HEK293 (cell line): ENCODE results near the gene INSRR.
A peak's percentile ranks its signal among the peaks of the same experiment; 100 is the strongest.

Experiments
- CTCF ChIA-PET: fragments of 350-600 bp; formaldehyde crosslinking; extraction: SDS; loops from one replicate; lab custom pipeline; 2021; ENCODE audit warnings: antibody characterized with exemption; lab: Yijun Ruan, JAX
- POLR2A ChIA-PET: fragments of 300-600 bp; formaldehyde crosslinking; extraction: SDS; loops from one replicate; lab custom pipeline; 2020; ENCODE audit warnings: antibody characterized with exemption, inconsistent platforms; lab: Yijun Ruan, JAX
- H3K27ac ChIP-seq: fragments of 200-500 bp; sonication (Bioruptor generic); 2 replicates; pipeline ENCODE4 v1.5.1; 2014; ENCODE audit warnings: low read depth, low read length, control low read depth, inconsistent platforms; ENCODE audit errors: extremely low read depth
- H3K36me3 ChIP-seq, 2 experiments: fragments of 200-500 bp in 1 of 2; sonication (Bioruptor generic) in 1 of 2; 1 replicate in 1 of 2; 2 replicates in 1 of 2; pipeline ENCODE4 v1.5.1; 2014 to 2017; ENCODE audit warnings: inconsistent platforms in 2 of 2, low read length in 2 of 2; ENCODE audit not compliant: control insufficient read depth in 2 of 2, insufficient read depth in 1 of 2
- H3K4me1 ChIP-seq: fragments of 200-500 bp; sonication (Bioruptor generic); 2 replicates; pipeline ENCODE4 v1.5.1; 2014; ENCODE audit warnings: mild to moderate bottlenecking, low read length, inconsistent platforms; ENCODE audit not compliant: control insufficient read depth, insufficient read depth
- H3K4me3 ChIP-seq: 2 replicates; pipeline ENCODE4 v1.5.1; 2011; ENCODE audit warnings: low read depth, mild to moderate bottlenecking, control low read depth, low read length, moderate library complexity
- H3K9me3 ChIP-seq: fragments of 200-500 bp; sonication (Bioruptor generic); 2 replicates; pipeline ENCODE4 v1.5.1; 2014; ENCODE audit warnings: low read depth, low read length, inconsistent platforms; ENCODE audit not compliant: control insufficient read depth, insufficient read depth
- KLF1 ChIP-seq: fragments of 450-650 bp; formaldehyde crosslinking; IDR thresholded peaks from 2 replicates; pipeline ENCODE4 v1.5.1; 2016; ENCODE audit warnings: missing biosample characterization, missing genetic modification characterization
- KLF9 ChIP-seq: fragments of 450-650 bp; formaldehyde crosslinking; IDR thresholded peaks from 2 replicates; pipeline ENCODE4 v1.5.1; 2016; ENCODE audit warnings: missing biosample characterization, missing genetic modification characterization, low read depth
- SCRT1 ChIP-seq: fragments of 450-650 bp; formaldehyde crosslinking; IDR thresholded peaks from 2 replicates; pipeline ENCODE4 v1.5.1; 2016; ENCODE audit warnings: missing biosample characterization, missing genetic modification characterization, borderline replicate concordance
- SP3 ChIP-seq: fragments of 450-650 bp; formaldehyde crosslinking; IDR thresholded peaks from 2 replicates; pipeline ENCODE4 v1.5.1; 2016; ENCODE audit warnings: missing biosample characterization, missing genetic modification characterization
- ZBTB7A ChIP-seq: fragments of 450-650 bp; formaldehyde crosslinking; IDR thresholded peaks from 2 replicates; pipeline ENCODE4 v1.5.1; 2016; ENCODE audit warnings: low read depth, missing biosample characterization, missing genetic modification characterization
- ZFHX2 ChIP-seq: fragments of 450-650 bp; formaldehyde crosslinking; conservative IDR thresholded peaks from 2 replicates; pipeline ENCODE4 v1.5.1; 2016; ENCODE audit warnings: missing biosample characterization, missing genetic modification characterization
- ZFP41 ChIP-seq: fragments of 450-650 bp; formaldehyde crosslinking; IDR thresholded peaks from 2 replicates; pipeline ENCODE4 v1.5.1; 2016; ENCODE audit warnings: missing biosample characterization, missing genetic modification characterization, borderline replicate concordance
- ZNF132 ChIP-seq: fragments of 450-650 bp; formaldehyde crosslinking; IDR thresholded peaks from 2 replicates; pipeline ENCODE4 v1.5.1; 2017; ENCODE audit warnings: missing biosample characterization, missing genetic modification characterization, borderline replicate concordance
- ZNF16 ChIP-seq: fragments of 450-650 bp; formaldehyde crosslinking; IDR thresholded peaks from 2 replicates; pipeline ENCODE4 v1.5.1; 2016; ENCODE audit warnings: low read depth, missing biosample characterization, missing genetic modification characterization
- ZNF274 ChIP-seq, 2 experiments: fragments of 200-500 bp in 1 of 2; fragments of 450-650 bp in 1 of 2; sonication (Bioruptor generic) in 1 of 2; formaldehyde crosslinking in 1 of 2; IDR thresholded peaks; 2 replicates each; pipeline versions ENCODE4 v1.5.1 to v1.6.1; 2014 to 2016; ENCODE audit warnings: borderline replicate concordance in 1 of 2, inconsistent platforms in 1 of 2, low read length in 1 of 2, missing biosample characterization in 1 of 2, missing genetic modification characterization in 1 of 2
- ZNF391 ChIP-seq: fragments of 450-650 bp; formaldehyde crosslinking; IDR thresholded peaks from 2 replicates; pipeline ENCODE4 v1.5.1; 2016; ENCODE audit warnings: low read depth, missing biosample characterization, missing genetic modification characterization, borderline replicate concordance
- ZNF792 ChIP-seq: fragments of 450-650 bp; formaldehyde crosslinking; IDR thresholded peaks from 2 replicates; pipeline ENCODE4 v1.5.1; 2016; ENCODE audit warnings: missing biosample characterization, missing genetic modification characterization
- TF ChIP-seq, protein P1 (sequence below): fragments of 450-650 bp; formaldehyde crosslinking; IDR thresholded peaks from 2 replicates; pipeline ENCODE4; 2016; ENCODE audit warnings: missing biosample characterization, missing genetic modification characterization
- TF ChIP-seq, protein P2 (sequence below): fragments of 450-650 bp; formaldehyde crosslinking; IDR thresholded peaks from 2 replicates; pipeline ENCODE4 v1.5.1; 2017; ENCODE audit warnings: missing biosample characterization, mild to moderate bottlenecking, missing genetic modification characterization, moderate library complexity
- TF ChIP-seq, protein P3 (sequence below): fragments of 450-650 bp; formaldehyde crosslinking; IDR thresholded peaks from 2 replicates; pipeline ENCODE4 v1.5.1; 2016; ENCODE audit warnings: missing biosample characterization, missing genetic modification characterization

Gene INSRR

DNA sequence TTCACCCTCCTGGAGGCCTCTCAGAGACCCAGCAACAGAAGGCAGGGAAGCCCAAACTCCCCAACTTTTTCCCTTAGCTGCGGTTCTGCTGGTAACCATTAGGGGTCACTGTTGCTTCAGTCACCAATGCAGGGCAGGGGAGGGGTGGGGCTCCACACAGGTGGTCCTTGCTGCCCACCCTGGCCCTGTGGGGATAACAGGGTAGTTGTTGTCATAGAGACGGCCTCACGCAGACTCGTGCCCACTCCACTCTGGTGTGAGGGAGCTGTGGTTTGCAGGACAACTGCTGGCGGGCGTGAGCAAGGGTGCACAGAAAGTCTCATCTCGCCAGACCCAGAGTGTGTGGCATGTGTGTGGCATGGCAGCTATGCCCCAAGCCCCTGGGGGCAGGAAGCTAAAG lies 19.9 kb downstream of the INSRR start (continued):
- no peak for TF ChIP-seq ZNF274 (IDR thresholded peaks at IDR 0.05; ENCODE audit: low read length)
- no peak for TF ChIP-seq ZNF274 (tag by site-specific recombination; IDR thresholded peaks at IDR 0.05; ENCODE audit: borderline replicate concordance)
- TF ChIP-seq, protein P1, sequence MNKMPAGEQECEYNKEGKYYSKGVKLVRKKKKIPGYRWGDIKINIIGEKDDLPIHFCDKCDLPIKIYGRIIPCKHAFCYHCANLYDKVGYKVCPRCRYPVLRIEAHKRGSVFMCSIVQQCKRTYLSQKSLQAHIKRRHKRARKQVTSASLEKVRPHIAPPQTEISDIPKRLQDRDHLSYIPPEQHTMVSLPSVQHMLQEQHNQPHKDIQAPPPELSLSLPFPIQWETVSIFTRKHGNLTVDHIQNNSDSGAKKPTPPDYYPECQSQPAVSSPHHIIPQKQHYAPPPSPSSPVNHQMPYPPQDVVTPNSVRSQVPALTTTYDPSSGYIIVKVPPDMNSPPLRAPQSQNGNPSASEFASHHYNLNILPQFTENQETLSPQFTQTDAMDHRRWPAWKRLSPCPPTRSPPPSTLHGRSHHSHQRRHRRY, result no peak
- TF ChIP-seq, protein P2, sequence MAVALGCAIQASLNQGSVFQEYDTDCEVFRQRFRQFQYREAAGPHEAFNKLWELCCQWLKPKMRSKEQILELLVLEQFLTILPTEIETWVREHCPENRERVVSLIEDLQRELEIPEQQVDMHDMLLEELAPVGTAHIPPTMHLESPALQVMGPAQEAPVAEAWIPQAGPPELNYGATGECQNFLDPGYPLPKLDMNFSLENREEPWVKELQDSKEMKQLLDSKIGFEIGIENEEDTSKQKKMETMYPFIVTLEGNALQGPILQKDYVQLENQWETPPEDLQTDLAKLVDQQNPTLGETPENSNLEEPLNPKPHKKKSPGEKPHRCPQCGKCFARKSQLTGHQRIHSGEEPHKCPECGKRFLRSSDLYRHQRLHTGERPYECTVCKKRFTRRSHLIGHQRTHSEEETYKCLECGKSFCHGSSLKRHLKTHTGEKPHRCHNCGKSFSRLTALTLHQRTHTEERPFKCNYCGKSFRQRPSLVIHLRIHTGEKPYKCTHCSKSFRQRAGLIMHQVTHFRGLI, result no peak
- TF ChIP-seq, protein P3, sequence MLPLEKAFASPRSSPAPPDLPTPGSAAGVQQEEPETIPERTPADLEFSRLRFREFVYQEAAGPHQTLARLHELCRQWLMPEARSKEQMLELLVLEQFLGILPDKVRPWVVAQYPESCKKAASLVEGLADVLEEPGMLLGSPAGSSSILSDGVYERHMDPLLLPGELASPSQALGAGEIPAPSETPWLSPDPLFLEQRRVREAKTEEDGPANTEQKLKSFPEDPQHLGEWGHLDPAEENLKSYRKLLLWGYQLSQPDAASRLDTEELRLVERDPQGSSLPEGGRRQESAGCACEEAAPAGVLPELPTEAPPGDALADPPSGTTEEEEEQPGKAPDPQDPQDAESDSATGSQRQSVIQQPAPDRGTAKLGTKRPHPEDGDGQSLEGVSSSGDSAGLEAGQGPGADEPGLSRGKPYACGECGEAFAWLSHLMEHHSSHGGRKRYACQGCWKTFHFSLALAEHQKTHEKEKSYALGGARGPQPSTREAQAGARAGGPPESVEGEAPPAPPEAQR (tag by site-specific recombination), result no peak
- no peak for TF ChIP-seq ZNF16 (tag by site-specific recombination)
- no peak for TF ChIP-seq ZNF792 (tag by site-specific recombination)
- TF ChIP-seq KLF1 (tag by site-specific recombination), result no peak
- TF ChIP-seq ZNF391 (tag by site-specific recombination), result no peak
- peak; percentile 42; the same call in 1 of the 2 replicates for TF ChIP-seq SCRT1 (tag by site-specific recombination)
- TF ChIP-seq ZFP41 (tag by site-specific recombination), result no peak
- TF ChIP-seq, all 188 proteins: peak for 11

DNA sequence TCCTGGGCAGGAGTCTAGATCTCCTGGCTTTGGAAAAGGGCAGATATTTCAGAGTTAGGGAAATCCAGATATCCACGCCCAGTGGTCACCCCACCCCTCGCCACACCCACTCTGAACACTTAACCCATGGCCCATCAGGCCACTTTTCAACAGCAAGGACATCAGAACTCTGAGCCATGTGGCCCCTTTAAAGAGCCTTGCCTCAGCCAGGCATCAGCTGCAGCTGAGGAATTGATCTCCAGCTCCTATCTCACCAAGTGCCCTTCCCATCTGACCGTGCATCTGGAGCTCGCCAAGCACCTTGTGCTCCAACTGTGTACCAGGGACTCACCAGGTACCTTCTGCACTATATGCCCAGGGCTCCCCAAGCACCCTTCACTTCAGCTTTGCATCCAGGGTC lies 22.0 kb downstream of the INSRR start:
- no peaks in the 10 kb centered on the region for H3K9me3 ChIP-seq
- POLR2A ChIA-PET, result no interaction called here
- H3K36me3 ChIP-seq, result no peaks in the 10 kb centered on the region
- no peaks in the 10 kb centered on the region for H3K4me1 ChIP-seq
- CTCF ChIA-PET, result interaction anchor here (0.7 to 6.2 kb wide), 14 partner anchors 10 to 570 kb away, joined by 3 to 119 read pairs (median 21); partner anchors contain the start of genes INSRR, ISG20L2, LRRC71 and METTL25B
- H3K4me3 ChIP-seq, result no peak overlapping the region
- TF ChIP-seq ZFHX2 (tag by site-specific recombination) (no peak), KLF1 (tag by site-specific recombination) (peak; percentile 73), KLF9 (tag by site-specific recombination) (peak; percentile 46; the same call in 1 of the 2 replicates)
- no peak overlapping the region for H3K27ac ChIP-seq

DNA sequence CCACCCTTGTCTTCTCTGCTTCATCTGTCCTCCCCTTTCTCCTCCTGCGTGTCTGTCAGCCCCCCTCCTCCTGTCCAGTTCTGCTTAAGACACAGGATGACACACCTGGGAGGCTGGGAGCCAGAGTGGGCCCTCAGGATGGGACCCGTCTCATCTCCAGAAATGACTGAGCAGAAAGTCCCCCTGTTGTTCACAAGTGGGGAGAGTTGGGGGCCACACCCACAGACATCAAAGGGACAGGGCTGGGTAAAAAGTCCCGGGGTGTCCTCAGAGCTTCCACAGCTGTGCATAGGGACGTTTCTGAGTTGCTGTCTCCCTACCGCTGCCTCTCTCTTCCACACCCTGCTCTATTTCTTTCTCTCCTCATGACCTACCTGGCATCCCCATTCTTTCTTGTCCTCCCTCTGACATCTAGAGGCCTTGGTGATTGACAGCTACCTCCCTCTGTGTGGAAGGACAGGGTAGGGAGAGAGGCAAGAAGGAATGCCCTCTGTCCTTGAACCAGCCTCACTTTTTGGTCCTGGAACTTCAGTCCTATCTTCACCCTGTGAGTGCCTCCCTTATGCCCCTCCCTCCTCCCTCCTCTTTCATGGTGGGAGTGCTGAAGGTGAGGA lies 22.8 kb downstream of the INSRR start:
- CTCF ChIA-PET, result interaction anchor here (0.7 to 6.2 kb wide), 9 partner anchors 9 to 571 kb away, joined by 3 to 119 read pairs (median 23); partner anchors contain the start of genes INSRR, ISG20L2, LRRC71 and METTL25B
- TF ChIP-seq ZNF132 (no peak), SP3 (tag by site-specific recombination) (peak; percentile 43; the same call in 1 of the 2 replicates), ZBTB7A (tag by site-specific recombination) (no peak)
- H3K4me1 ChIP-seq, result no peaks in the 10 kb centered on the region
- no peak overlapping the region for H3K27ac ChIP-seq
- POLR2A ChIA-PET, result interaction anchor here (0.6 kb wide), 1 partner anchor 71 kb away, joined by 3 read pairs; no protein-coding TSS in a partner anchor
- no peaks in the 10 kb centered on the region for H3K36me3 ChIP-seq
- no peaks in the 10 kb centered on the region for H3K9me3 ChIP-seq
- H3K4me3 ChIP-seq, result no peak overlapping the region
